DMS153 treated with DMSO at 0.1 percent for 48 hours (cell line): Measurements from ENCODE around the gene ZNF175.

Experiments
- DNase-seq: peaks from one replicate; lab custom pipeline; 2025; ENCODE audit not compliant: unreplicated experiment; lab: John Stamatoyannopoulos, UW

Gene ZNF175

GRCh38 chr19:51549533-51550324 lies 21.4 kb upstream of the ZNF175 start:
- DNase-seq, result no peak

DNA sequence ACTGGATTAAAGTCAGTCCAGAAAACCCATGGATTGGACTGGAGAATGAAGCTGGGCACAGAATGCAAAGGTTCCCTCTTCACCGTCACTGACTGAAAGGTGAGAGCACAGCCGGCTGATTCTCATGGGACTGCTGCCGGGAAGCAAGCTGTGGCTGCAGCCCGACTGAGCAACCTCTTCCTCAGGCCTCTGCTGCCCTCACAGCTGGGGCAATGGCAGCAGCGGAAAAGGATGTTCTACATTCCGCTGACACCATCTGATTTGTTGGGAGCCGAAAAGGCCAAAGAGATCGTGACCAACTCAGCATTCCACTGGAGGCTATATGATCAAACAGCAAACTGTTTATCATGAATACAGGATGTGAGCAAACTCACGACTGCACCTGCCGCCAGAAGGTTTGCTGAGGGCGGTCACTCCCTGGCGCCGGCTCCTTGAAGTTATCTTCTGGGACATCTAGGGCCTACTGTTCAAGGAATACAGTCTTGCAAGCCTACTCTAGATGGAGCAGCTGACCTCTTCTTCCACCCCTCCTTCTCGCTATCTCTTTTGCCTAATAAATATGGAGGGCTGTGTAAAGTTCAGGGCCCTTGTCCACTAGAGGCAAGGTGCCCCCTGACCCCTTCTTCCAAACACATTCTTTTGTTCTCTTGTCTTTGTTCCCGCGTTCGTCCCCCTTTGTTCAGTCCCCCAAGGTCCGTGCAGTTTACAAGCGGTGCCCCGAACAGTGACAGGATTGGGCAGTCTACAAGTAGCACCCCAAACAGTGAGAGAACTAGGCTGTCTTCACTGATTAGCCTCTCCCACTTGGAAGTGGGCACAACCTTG lies 20.0 kb upstream of the ZNF175 start:
- no peak for DNase-seq

- DNase-seq, result no peak
These were observed 19.2 kb upstream of the ZNF175 start for GRCh38 chr19:51551673-51552432.

- no peak for DNase-seq
These were observed 18.5 kb upstream of the ZNF175 start for GRCh38 chr19:51552608-51552995.

- DNase-seq, result no peak
These were observed 17.9 kb upstream of the ZNF175 start for GRCh38 chr19:51552996-51553725.

- no peak for DNase-seq
These were observed 11.8 kb upstream of the ZNF175 start for GRCh38 chr19:51559240-51559639.

DNA sequence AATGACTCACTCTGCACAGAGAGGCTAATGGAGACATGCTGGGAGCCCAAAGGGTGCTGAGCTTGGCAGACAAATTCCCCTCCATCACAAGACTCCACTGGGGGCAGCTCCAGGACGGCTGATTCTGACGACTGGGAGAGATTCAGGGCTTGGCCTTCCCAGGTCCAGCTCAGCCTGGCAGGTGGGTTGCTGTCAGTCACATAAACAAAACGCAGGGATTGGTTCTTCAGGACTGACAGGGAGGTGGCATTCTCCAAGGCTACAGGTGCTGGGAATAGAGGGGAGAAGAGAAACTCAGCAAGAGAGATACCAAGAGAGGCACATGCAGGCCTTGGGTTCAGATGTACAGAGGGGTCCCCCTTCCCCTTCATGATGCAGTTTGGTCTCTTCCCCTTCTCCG lies 10.7 kb upstream of the ZNF175 start:
- no peak for DNase-seq

GRCh38 chr19:51564791-51565190 lies 6.3 kb upstream of the ZNF175 start:
- DNase-seq, result no peak

GRCh38 chr19:51565583-51565982 lies 5.5 kb upstream of the ZNF175 start:
- DNase-seq, result no peak

GRCh38 chr19:51566489-51567100 lies 4.5 kb upstream of the ZNF175 start:
- DNase-seq, result no peak

DNA sequence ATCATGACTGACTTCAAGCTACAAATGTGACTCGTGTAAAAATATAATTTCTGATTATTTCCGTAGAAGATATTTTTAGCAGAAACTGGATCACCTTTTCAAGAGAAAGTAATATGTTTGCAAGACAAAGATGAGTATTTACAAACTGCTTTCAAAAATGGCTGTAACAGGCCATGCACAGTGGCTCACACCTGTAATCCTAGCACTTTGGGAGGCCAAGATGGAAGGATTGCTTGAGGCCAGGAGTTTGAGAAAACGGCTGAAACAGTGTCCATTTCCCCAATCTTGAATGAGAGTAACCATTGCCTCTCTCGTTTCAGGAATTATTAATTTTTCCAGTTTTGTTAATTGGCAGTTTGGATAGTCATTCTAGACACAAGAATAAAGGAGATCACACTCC lies 3.5 kb upstream of the ZNF175 start:
- DNase-seq, result no peak

DNA sequence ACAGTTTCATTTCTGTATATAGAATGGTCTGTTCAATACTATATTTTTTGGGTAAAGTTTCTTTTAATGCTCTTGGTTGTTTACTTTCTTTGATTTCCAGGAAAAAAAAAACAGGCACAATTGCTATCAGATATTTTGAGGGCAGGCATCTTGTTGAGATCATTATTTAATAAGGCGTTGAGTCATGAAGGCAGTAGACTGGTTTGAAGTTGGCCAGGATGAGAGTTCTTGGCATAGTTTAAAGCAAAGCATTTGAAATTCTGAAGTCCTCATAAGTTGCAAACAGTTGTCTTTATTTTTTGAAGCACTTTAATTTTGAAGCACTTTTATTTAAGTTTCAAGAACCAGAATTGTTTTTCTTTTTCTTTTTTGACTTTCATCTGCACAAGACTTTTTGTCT lies 2.6 kb upstream of the ZNF175 start:
- DNase-seq, result no peak

- no peak for DNase-seq
These were observed 516 bp downstream of the ZNF175 start for GRCh38 chr19:51571599-51571998.

- no peak for DNase-seq
These were observed 1.3 kb downstream of the ZNF175 start for GRCh38 chr19:51572410-51572809.

- no peak for DNase-seq
These were observed 1.8 kb downstream of the ZNF175 start for GRCh38 chr19:51572908-51573307.

GRCh38 chr19:51573331-51573730 lies 2.2 kb downstream of the ZNF175 start:
- DNase-seq, result no peak

DNA sequence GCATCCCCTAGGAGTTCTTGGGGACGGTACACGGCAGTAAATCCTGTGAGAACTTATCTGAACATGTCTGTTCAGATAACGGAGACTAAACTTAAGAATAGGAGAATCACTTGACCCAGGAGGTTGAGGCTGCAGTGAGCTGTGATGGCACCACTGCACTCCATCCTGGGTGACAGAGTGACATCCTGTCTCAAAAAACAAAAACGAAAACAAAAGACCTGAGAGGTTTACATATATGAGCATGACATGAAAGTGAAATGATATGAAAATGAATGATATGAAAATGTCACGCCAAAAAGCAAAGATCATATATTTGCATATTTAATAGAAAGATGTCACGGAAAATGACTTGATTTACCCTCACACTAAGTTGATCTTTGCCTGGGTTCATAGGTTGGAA lies 5.8 kb downstream of the ZNF175 start:
- no peak for DNase-seq

DNA sequence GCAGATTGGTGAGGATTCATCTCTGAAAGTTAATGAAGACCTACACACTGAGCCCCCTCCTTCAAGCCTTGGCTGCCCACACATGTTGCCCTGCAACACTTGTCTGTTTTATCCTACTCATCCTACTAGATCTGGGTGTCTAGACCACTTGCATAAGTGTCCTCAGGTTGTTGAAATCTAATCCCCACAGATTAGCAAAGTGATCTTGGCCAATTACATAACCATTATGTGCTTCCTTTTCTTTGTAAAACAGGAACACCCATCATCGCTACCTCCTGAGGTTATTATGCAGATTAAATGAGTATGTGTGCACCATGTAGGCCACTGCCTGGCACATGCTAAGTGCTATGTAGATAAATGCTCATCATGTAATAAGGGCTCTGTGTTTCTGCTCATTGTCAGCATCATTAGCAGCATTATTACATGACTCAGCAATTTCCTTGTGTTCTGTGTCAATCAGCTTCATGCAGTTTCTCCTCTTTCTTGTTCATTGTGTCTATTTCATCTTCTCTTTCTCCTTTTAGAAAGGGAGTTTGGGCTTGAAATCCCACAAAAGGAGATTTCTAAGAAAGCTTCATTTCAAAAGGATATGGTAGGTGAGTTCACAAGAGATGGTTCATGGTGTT lies 15.1 kb downstream of the ZNF175 start:
- DNase-seq, result no peak

- DNase-seq, result no peak
These were observed 15.7 kb downstream of the ZNF175 start for GRCh38 chr19:51586799-51587198.
